PC-3 (cell line): ENCODE measurements around the gene WRNIP1. TPM values are rescaled to one million over a fixed set of nuclear protein-coding genes. Genes with fewer than 3 reads are reported as not detected.

Source experiments
- ATAC-seq: fragments of 200-7000 bp; cut with Tn5 transposase; 2 replicates; pipeline ENCODE4 v1.9.1; 2020; ENCODE audit warnings: mild to moderate bottlenecking, moderate library complexity
- BruUV-seq: library from RNA; stranded (reverse); fragments of 400-500 nt; replicated peaks from 2 replicates; lab custom pipeline; 2021; lab: Mats Ljungman, UMichigan
- CTCF ChIA-PET: fragments of 300-600 bp; sonication (Branson Sonifier 250); formaldehyde crosslinking; loops from one replicate; lab custom pipeline; 2022; ENCODE audit warnings: antibody characterized with exemption; lab: Charles Lee
- POLR2A ChIA-PET: fragments of 300-600 bp; sonication (Branson Sonifier 250); formaldehyde crosslinking; loops from one replicate; lab custom pipeline; 2022; ENCODE audit warnings: antibody characterized with exemption; ENCODE audit not compliant: unreplicated experiment; lab: Charles Lee
- DNase-seq: peaks from one replicate; pipeline ENCODE4 v3.0.0-alpha.2; 2015
- H2AFZ ChIP-seq: fragments of 300-600 bp; sonication (generic); 2 replicates; pipeline ENCODE4 v1.6.0; 2016; ENCODE audit warnings: antibody characterized with exemption, low read length
- H3F3A ChIP-seq: fragments of 300-600 bp; sonication (generic); one replicate; pipeline ENCODE4 v1.6.0; 2017; ENCODE audit warnings: antibody characterized with exemption, low read length, control low read depth, mild to moderate bottlenecking; ENCODE audit not compliant: unreplicated experiment
- H3K27ac ChIP-seq: fragments of 300-600 bp; sonication (generic); 2 replicates; pipeline ENCODE4 v1.5.1; 2016; ENCODE audit warnings: mild to moderate bottlenecking, low read length
- H3K27me3 ChIP-seq: fragments of 300-600 bp; sonication (generic); 2 replicates; pipeline ENCODE4 v1.6.1; 2016; ENCODE audit warnings: low read length, mixed read lengths
- H3K36me3 ChIP-seq: fragments of 300-600 bp; sonication (generic); 2 replicates; pipeline ENCODE4 v1.6.1; 2016; ENCODE audit warnings: low read depth, mixed run types, low read length, mixed read lengths
- H3K4me1 ChIP-seq: fragments of 300-600 bp; sonication (generic); 2 replicates; pipeline ENCODE4 v1.5.1; 2016; ENCODE audit warnings: low read length; ENCODE audit not compliant: insufficient read depth
- H3K4me2 ChIP-seq: fragments of 300-600 bp; sonication (generic); 2 replicates; pipeline ENCODE4 v1.6.0; 2016; ENCODE audit warnings: low read length
- H3K4me3 ChIP-seq: fragments of 300-600 bp; sonication (generic); 2 replicates; pipeline ENCODE4 v1.5.1; 2016; ENCODE audit warnings: mild to moderate bottlenecking, low read length, mixed read lengths
- H3K79me2 ChIP-seq: fragments of 300-600 bp; sonication (generic); 2 replicates; pipeline ENCODE4 v1.6.1; 2017; ENCODE audit warnings: low read length, mixed read lengths
- H3K9ac ChIP-seq: fragments of 300-600 bp; sonication (generic); 2 replicates; pipeline ENCODE4 v1.6.0; 2016; ENCODE audit warnings: mild to moderate bottlenecking, low read length
- H3K9me2 ChIP-seq: fragments of 300-600 bp; sonication (generic); replicated peaks from 2 replicates; pipeline ENCODE4 v1.6.1; 2016; ENCODE audit warnings: mixed run types, low read length, mixed read lengths
- H3K9me3 ChIP-seq: fragments of 300-600 bp; sonication (generic); 2 replicates; pipeline ENCODE4 v1.6.1; 2016; ENCODE audit warnings: low read length, mixed read lengths
- H4K20me1 ChIP-seq: fragments of 300-600 bp; sonication (generic); 2 replicates; pipeline ENCODE4 v1.6.1; 2016; ENCODE audit warnings: low read length, mixed read lengths
- EZH2 ChIP-seq: fragments of 300-600 bp; sonication (generic); IDR thresholded peaks from one replicate; pipeline ENCODE4 v1.6.1; 2017; ENCODE audit warnings: antibody characterized with exemption, mild to moderate bottlenecking, low read length; ENCODE audit not compliant: unreplicated experiment
- EZH2phosphoT487 ChIP-seq: fragments of 300-600 bp; sonication (generic); IDR thresholded peaks from 2 replicates; pipeline ENCODE4 v1.6.1; 2018; ENCODE audit warnings: mild to moderate bottlenecking, antibody characterized with exemption, low read length, borderline replicate concordance
- intact Hi-C: fragments of 100-400 bp; cut with micrococcal nuclease; formaldehyde crosslinking; loops from 2 replicates; pipeline ENCODE4 v1.9.0; 2023
- total RNA-seq: library from RNA; depleted of rRNA; stranded (reverse); fragments of >200 nt; gene quantifications from 2 replicates; pipeline ENCODE4 v1.2.3, GENCODE V29; 2014; rRNA removed
- TF ChIP-seq, protein P1 (sequence below): fragments of 300-600 bp; sonication (generic); conservative IDR thresholded peaks from 2 replicates; pipeline ENCODE4 v1.5.1; 2017; ENCODE audit warnings: antibody characterized with exemption, low read depth, mild to moderate bottlenecking, low read length

WRNIP1 gene
- total RNA-seq, 1 experiment from 2014 or later: 92.2 TPM

DNA sequence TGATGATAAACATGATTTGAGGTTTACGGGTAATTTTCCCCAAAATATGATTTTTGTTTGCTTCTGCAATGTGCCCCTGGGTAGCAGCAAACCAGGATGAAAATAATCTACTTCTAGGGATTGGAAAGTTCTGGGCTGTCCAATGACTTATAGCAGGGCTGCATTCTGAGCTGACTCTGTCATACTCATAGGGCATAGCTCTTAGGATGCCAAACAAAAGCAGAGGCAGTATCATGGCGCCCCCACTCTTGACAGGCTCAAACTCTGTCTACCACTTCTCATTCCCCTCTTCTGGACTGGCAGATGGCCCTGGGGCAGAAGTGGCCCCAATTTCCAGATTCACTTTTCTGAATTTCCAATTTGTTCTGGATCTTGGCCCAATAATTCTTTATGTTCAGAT, 66.2 kb downstream of the WRNIP1 start:
- ChIA-PET CTCF (no interaction called here), POLR2A (no interaction called here)
- H3K4me1 ChIP-seq: no peaks in the 10 kb centered on the region
- peak overlapping the region; percentile 13; the same call in 1 of the 2 replicates for H3K27ac ChIP-seq
- no TSS peak for BruUV-seq
- intact Hi-C loops: no loop called here
- ATAC-seq: no peak; the same call in 1 of the 2 replicates
- no peak overlapping the region for H3K9ac ChIP-seq
- TF ChIP-seq EZH2phosphoT487: no peak
- TF ChIP-seq, protein P1, sequence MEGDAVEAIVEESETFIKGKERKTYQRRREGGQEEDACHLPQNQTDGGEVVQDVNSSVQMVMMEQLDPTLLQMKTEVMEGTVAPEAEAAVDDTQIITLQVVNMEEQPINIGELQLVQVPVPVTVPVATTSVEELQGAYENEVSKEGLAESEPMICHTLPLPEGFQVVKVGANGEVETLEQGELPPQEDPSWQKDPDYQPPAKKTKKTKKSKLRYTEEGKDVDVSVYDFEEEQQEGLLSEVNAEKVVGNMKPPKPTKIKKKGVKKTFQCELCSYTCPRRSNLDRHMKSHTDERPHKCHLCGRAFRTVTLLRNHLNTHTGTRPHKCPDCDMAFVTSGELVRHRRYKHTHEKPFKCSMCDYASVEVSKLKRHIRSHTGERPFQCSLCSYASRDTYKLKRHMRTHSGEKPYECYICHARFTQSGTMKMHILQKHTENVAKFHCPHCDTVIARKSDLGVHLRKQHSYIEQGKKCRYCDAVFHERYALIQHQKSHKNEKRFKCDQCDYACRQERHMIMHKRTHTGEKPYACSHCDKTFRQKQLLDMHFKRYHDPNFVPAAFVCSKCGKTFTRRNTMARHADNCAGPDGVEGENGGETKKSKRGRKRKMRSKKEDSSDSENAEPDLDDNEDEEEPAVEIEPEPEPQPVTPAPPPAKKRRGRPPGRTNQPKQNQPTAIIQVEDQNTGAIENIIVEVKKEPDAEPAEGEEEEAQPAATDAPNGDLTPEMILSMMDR: peak; percentile 25; the same call in 1 of the 2 replicates
- H3K27me3 ChIP-seq: no peaks in the 10 kb centered on the region
- H3K36me3 ChIP-seq: peaks cover 34% of the 10 kb centered on the region
- H2AFZ ChIP-seq: no peak overlapping the region
- no peak overlapping the region for H3K4me3 ChIP-seq
- H3K9me3 ChIP-seq: no peaks in the 10 kb centered on the region
- H3K9me2 ChIP-seq: no peaks in the 10 kb centered on the region
- no peaks in the 10 kb centered on the region for H3F3A ChIP-seq
- DNase-seq: no peak
- H3K4me2 ChIP-seq: no peak overlapping the region
- no peaks in the 10 kb centered on the region for H4K20me1 ChIP-seq
- no peaks in the 10 kb centered on the region for H3K79me2 ChIP-seq

DNA sequence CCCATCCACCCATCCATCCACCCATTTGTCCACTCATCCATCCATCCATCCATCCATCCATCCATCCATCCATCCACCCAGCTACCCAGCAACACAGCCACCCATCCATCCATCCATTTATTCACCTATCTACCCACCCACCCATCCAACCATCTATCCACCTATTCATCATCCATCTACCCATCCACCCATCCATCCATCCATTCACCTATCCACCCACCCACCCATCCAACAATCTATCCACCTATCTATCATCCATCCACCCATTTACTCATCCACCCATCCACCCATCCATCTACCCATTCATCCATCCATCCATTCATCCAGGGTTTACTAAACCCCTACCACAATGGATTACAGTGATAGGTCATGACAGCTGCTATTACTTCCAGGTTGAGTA, 69.1 kb downstream of the WRNIP1 start:
- no peaks in the 10 kb centered on the region for H3K9me3 ChIP-seq
- DNase-seq: no peak
- H4K20me1 ChIP-seq: no peaks in the 10 kb centered on the region
- CTCF ChIA-PET: no interaction called here
- ATAC-seq: no peak
- peaks cover 12% of the 10 kb centered on the region for H3K79me2 ChIP-seq
- TF ChIP-seq, protein P1: no peak
- TF ChIP-seq EZH2 (no peak), EZH2phosphoT487 (no peak)
- peaks cover 14% of the 10 kb centered on the region for H3K4me1 ChIP-seq
- H3K9ac ChIP-seq: no peak overlapping the region
- H2AFZ ChIP-seq: no peak overlapping the region
- intact Hi-C loops: no loop called here
- no peak overlapping the region for H3K4me2 ChIP-seq
- H3K27me3 ChIP-seq: no peaks in the 10 kb centered on the region
- peaks cover 50% of the 10 kb centered on the region for H3K36me3 ChIP-seq
- BruUV-seq: no TSS peak
- H3F3A ChIP-seq: no peaks in the 10 kb centered on the region
- H3K9me2 ChIP-seq: no peaks in the 10 kb centered on the region
- POLR2A ChIA-PET: interaction anchor here (0.7 kb wide), 1 partner anchor 24 kb away, joined by 4 read pairs; no protein-coding TSS in a partner anchor
- H3K27ac ChIP-seq: no peak overlapping the region
- no peak overlapping the region for H3K4me3 ChIP-seq

Other genes starting within 250 kb of the WRNIP1 start
- 0.11 and 0.23 TPM in 2 replicates for gene MYLK4, start 14.5 kb upstream of the WRNIP1 start, total RNA-seq
- 78.7 and 133 TPM in 2 replicates for gene SERPINB1, start 76.5 kb downstream of the WRNIP1 start, total RNA-seq
- gene SERPINB9, start 137.9 kb downstream of the WRNIP1 start, total RNA-seq: 0.26 and 0.92 TPM in 2 replicates
- gene SERPINB6, start 206.2 kb downstream of the WRNIP1 start, total RNA-seq: 119 and 140 TPM in 2 replicates
- gene NQO2, start 234.5 kb downstream of the WRNIP1 start, total RNA-seq: 21.5 and 26.8 TPM in 2 replicates